Activated gamma-delta T cell treated with Interleukin-2 at 50 U/mL for 16 hours (primary cell): Measurements from ENCODE around the gene TMPRSS3.

Experiments used
- DNase-seq: peaks from one replicate; pipeline ENCODE4 v3.0.0-alpha.2; 2020

Gene TMPRSS3

GRCh38 chr21:42367367-42368165, 28.3 kb downstream of the TMPRSS3 start:
- DNase-seq: no peak

- DNase-seq: no peak
Observed at GRCh38 chr21:42366292-42367010, 29.4 kb downstream of the TMPRSS3 start, which contains the start of gene TFF1. TSS of gene TFF1 (minus strand) at chr21:42366535. CDS start at chr21:42366495, 40 bp downstream.

- no peak for DNase-seq
Observed at GRCh38 chr21:42365770-42366169, 30.1 kb downstream of the TMPRSS3 start.

GRCh38 chr21:42364304-42364865, 31.5 kb downstream of the TMPRSS3 start:
- DNase-seq: no peak

GRCh38 chr21:42363312-42363711, 32.5 kb downstream of the TMPRSS3 start:
- no peak for DNase-seq

GRCh38 chr21:42362700-42363099, 33.2 kb downstream of the TMPRSS3 start:
- no peak for DNase-seq

GRCh38 chr21:42362198-42362597, 33.7 kb downstream of the TMPRSS3 start:
- DNase-seq: no peak

GRCh38 chr21:42361286-42361685, 34.6 kb downstream of the TMPRSS3 start:
- no peak for DNase-seq

- DNase-seq: no peak
Observed at GRCh38 chr21:42360317-42360716, 35.5 kb downstream of the TMPRSS3 start.

GRCh38 chr21:42358937-42359336, 36.9 kb downstream of the TMPRSS3 start:
- DNase-seq: no peak

- DNase-seq: no peak
Observed at GRCh38 chr21:42358261-42358660, 37.6 kb downstream of the TMPRSS3 start.

GRCh38 chr21:42357307-42357706, 38.5 kb downstream of the TMPRSS3 start:
- no peak for DNase-seq

- DNase-seq: no peak
Observed at GRCh38 chr21:42356650-42357049, 39.2 kb downstream of the TMPRSS3 start.

- no peak for DNase-seq
Observed at GRCh38 chr21:42356046-42356445, 39.8 kb downstream of the TMPRSS3 start.

GRCh38 chr21:42353623-42354022, 42.2 kb downstream of the TMPRSS3 start:
- no peak for DNase-seq

GRCh38 chr21:42352441-42353095, 43.3 kb downstream of the TMPRSS3 start:
- DNase-seq: no peak

GRCh38 chr21:42351626-42352440, 44.0 kb downstream of the TMPRSS3 start:
- no peak for DNase-seq

GRCh38 chr21:42350927-42351426, 44.9 kb downstream of the TMPRSS3 start, which contains the start of gene TFF2:
TSS of gene TFF2 (minus strand) at chr21:42350994. CDS start at chr21:42350957, 37 bp downstream.
- no peak for DNase-seq

- DNase-seq: no peak
Observed at GRCh38 chr21:42350318-42350910, 45.4 kb downstream of the TMPRSS3 start.

- DNase-seq: no peak
Observed at GRCh38 chr21:42349420-42350317, 46.2 kb downstream of the TMPRSS3 start.

GRCh38 chr21:42348762-42349161, 47.1 kb downstream of the TMPRSS3 start:
- no peak for DNase-seq
